GM12875 (cell line): ENCODE measurements around the gene OPRM1.

Experiments
- H3K4me3 ChIP-seq: one replicate; pipeline ENCODE4 v1.5.1; 2011; ENCODE audit warnings: low read depth, low read length, control low read depth
- CTCF ChIP-seq: IDR thresholded peaks from 2 replicates; pipeline ENCODE4 v1.5.1; 2011; ENCODE audit warnings: low read depth, mild to moderate bottlenecking, control low read depth, inconsistent platforms, low read length, moderate library complexity, borderline replicate concordance; ENCODE audit not compliant: insufficient read depth

OPRM1 gene

DNA sequence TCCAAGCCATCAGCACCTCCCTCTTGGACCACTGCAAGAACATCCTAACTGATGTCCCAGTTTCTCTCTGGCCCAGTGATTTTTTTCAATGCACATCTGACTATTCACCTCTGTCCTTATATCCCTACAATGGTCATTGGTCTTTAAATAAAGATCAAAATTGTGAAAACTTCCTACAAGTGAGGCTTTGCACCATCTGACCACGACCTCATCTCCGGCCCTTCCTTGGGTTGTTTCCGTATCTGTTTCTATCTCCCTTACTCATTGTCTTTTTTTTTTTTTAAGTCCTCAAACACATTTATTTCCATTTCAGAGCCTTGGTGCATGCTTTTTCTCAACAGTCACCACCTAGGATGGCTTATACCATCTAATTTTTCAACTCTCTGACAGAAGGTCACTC is 229.4 kb downstream of the OPRM1 start:
- no peak for TF ChIP-seq CTCF
- H3K4me3 ChIP-seq, result no peak overlapping the region

DNA sequence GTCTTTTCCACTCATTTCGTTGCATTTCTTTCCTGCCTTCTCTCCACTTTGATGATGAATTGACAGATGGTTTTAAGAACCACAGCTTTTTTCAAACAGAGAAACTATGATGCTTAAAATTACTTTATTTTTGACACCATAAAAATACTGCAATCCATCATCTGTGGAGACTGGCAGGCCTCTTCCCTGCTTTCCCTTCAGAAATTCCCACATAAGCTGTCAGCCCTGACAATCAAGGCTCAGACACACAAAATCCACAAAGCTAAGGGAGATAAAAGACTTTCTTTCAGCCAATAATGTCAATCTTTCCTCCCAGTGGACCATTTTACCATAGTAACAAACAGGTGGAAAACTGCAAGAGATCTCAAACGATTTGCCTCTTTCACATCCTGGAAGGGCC is 235.1 kb downstream of the OPRM1 start:
- H3K4me3 ChIP-seq, result no peak overlapping the region
- no peak for TF ChIP-seq CTCF

GRCh38 chr6:154276810-154277628 is 238.0 kb downstream of the OPRM1 start:
- no peak overlapping the region for H3K4me3 ChIP-seq
- TF ChIP-seq CTCF, result peak; percentile 17; the same call in 1 of the 2 replicates

GRCh38 chr6:154277629-154278017 is 238.6 kb downstream of the OPRM1 start:
- no peak overlapping the region for H3K4me3 ChIP-seq
- TF ChIP-seq CTCF, result no peak

GRCh38 chr6:154280521-154280920 is 241.5 kb downstream of the OPRM1 start:
- TF ChIP-seq CTCF, result no peak
- no peak overlapping the region for H3K4me3 ChIP-seq

- TF ChIP-seq CTCF, result no peak
- no peak overlapping the region for H3K4me3 ChIP-seq
Observed at GRCh38 chr6:154284313-154284853, 245.3 kb downstream of the OPRM1 start.

DNA sequence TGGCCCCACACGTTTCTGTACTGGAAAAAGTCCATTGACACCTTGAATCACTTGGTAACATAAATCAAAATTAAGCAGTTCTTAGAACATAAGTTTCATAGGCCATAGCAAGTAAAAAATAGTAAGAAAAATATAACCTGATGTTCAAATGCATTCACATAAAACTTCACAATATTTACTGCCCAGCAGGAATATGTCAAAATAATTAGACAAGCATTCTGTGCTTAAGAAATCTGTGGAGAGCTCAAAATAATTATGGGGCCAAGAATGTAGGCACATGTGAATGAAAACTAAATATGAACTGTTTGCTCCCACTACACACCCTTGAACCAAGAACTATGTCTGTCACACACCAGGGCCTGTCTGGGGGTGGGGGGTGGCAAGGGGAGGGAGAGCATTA is 246.8 kb downstream of the OPRM1 start:
- H3K4me3 ChIP-seq, result no peak overlapping the region
- TF ChIP-seq CTCF, result no peak
